ENCODE data around the gene CHMP1A.

DNA sequence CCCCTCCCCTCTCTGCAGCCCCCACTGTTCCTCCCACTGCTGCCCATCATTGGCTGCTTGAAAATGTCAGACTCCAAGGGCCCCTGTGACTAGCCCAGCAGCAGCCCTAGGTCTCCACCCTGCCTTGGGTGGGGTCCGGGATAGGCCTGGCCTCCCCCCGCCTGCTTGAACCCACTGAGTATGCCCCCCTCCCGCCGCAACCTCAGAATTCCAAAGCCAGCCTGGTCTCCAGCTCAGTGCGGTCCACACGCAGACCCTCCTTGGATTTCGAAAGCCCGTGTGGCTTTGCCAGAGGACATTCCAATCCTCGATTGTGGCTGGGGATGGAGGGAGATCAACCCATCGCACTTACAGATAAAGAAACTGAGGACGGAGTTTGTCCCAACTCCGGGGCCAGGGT, 37.7 kb downstream of the CHMP1A start:
- TF ChIP-seq, protein P1, sequence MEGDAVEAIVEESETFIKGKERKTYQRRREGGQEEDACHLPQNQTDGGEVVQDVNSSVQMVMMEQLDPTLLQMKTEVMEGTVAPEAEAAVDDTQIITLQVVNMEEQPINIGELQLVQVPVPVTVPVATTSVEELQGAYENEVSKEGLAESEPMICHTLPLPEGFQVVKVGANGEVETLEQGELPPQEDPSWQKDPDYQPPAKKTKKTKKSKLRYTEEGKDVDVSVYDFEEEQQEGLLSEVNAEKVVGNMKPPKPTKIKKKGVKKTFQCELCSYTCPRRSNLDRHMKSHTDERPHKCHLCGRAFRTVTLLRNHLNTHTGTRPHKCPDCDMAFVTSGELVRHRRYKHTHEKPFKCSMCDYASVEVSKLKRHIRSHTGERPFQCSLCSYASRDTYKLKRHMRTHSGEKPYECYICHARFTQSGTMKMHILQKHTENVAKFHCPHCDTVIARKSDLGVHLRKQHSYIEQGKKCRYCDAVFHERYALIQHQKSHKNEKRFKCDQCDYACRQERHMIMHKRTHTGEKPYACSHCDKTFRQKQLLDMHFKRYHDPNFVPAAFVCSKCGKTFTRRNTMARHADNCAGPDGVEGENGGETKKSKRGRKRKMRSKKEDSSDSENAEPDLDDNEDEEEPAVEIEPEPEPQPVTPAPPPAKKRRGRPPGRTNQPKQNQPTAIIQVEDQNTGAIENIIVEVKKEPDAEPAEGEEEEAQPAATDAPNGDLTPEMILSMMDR (IDR thresholded peaks at IDR 0.05): no peak
- no peak for TF ChIP-seq POLR2A (IDR thresholded peaks at IDR 0.05)

Measured in ovary (tissue), 3 donors.